Measurements from ENCODE around the gene PPP6R2. TPM values are rescaled to one million over a fixed set of nuclear protein-coding genes. Genes with fewer than 3 reads are reported as not detected.
"Not testable (repeated sequence)": the region's sequence is repeated elsewhere in the genome, so short reads cannot be mapped to it uniquely, and the experiment has no call there.

The PPP6R2 gene
- total and polyA plus RNA-seq, 8 donors: 24.4 to 243 (median 62.3) TPM

- no peak for TF ChIP-seq POLR2AphosphoS5 (IDR thresholded peaks at IDR 0.05)
- no peak for TF ChIP-seq POLR2A (IDR thresholded peaks at IDR 0.05)
- no peak for TF ChIP-seq CTCF (IDR thresholded peaks at IDR 0.05)
- TF ChIP-seq EP300 (IDR thresholded peaks at IDR 0.05): no peak
- 92 to 96% (median 94%) methylated on average over 12 of the region's 12 CpGs for WGBS, 5 donors
- no peaks in the 10 kb centered on the region for H3K9me3 ChIP-seq
- H3K4me3 ChIP-seq: no peak overlapping the region
- H3K36me3 ChIP-seq: peaks cover 54 to 100% (median 97%) of the 10 kb centered on the region in 4 donors
- intact Hi-C loops (cut with DNase I; ENCODE audit: low total_unique reads): no loop called here
- no peaks in the 10 kb centered on the region for H3K4me1 ChIP-seq
- no peaks in the 10 kb centered on the region for H3K27me3 ChIP-seq
- no peak for DNase-seq
- no peak overlapping the region for H3K27ac ChIP-seq
These were observed 82.2 kb downstream of the PPP6R2 start for GRCh38 chr22:50425179-50425916.

GRCh38 chr22:50432131-50432876 lies 89.2 kb downstream of the PPP6R2 start:
- H3K4me1 ChIP-seq: no peaks in the 10 kb centered on the region
- no peak overlapping the region for H3K27ac ChIP-seq
- H3K4me3 ChIP-seq: no peak overlapping the region
- intact Hi-C loops (cut with DNase I; ENCODE audit: low total_unique reads): no loop called here
- H3K27me3 ChIP-seq: no peaks in the 10 kb centered on the region
- no peak for DNase-seq
- no peaks in the 10 kb centered on the region for H3K9me3 ChIP-seq
- WGBS, 5 donors: 89 to 94% (median 94%) methylated on average over 24 to 35 of the region's 35 CpGs
- no peak for TF ChIP-seq EP300 (IDR thresholded peaks at IDR 0.05)
- TF ChIP-seq POLR2A (IDR thresholded peaks at IDR 0.05): no peak
- TF ChIP-seq CTCF (IDR thresholded peaks at IDR 0.05): no peak
- TF ChIP-seq POLR2AphosphoS5 (IDR thresholded peaks at IDR 0.05): no peak
- peaks cover 66 to 87% (median 85%) of the 10 kb centered on the region in 4 donors for H3K36me3 ChIP-seq

GRCh38 chr22:50432877-50433510 lies 89.9 kb downstream of the PPP6R2 start:
- H3K27ac ChIP-seq; H3K27me3 ChIP-seq; DNase-seq; H3K4me1 ChIP-seq; H3K9me3 ChIP-seq; intact Hi-C loops (cut with DNase I; ENCODE audit: low total_unique reads); H3K4me3 ChIP-seq: not testable (repeated sequence)
- WGBS, 5 donors: 88 to 98% (median 92%) methylated on average over 6 to 24 of the region's 24 CpGs
- peaks cover 65 to 87% (median 85%) of the 10 kb centered on the region in 4 donors for H3K36me3 ChIP-seq

- Histone ChIP-seq H3K4me1 (no peaks in the 10 kb centered on the region), H3K4me3 (no peak overlapping the region), H3K27ac (no peak overlapping the region), H3K36me3 (peaks cover 78 to 88% (median 85%) of the 10 kb centered on the region in 4 donors), H3K27me3 (no peaks in the 10 kb centered on the region), H3K9me3 (no peaks in the 10 kb centered on the region)
- WGBS, 5 donors: 76 to 92% (median 87%) methylated on average over 15 to 24 of the region's 24 CpGs
- intact Hi-C loops (cut with DNase I; ENCODE audit: low total_unique reads): no loop called here
- TF ChIP-seq POLR2AphosphoS5 (IDR thresholded peaks at IDR 0.05): no peak
- TF ChIP-seq CTCF (IDR thresholded peaks at IDR 0.05): no peak
- TF ChIP-seq EP300 (IDR thresholded peaks at IDR 0.05): no peak
- no peak for TF ChIP-seq POLR2A (IDR thresholded peaks at IDR 0.05)
- DNase-seq: no peak
These were observed 91.7 kb downstream of the PPP6R2 start for GRCh38 chr22:50434849-50435248.
